Ramos (cell line): Measurements from ENCODE around the gene MAP2.
"Not testable (repeated sequence)": the region's sequence is repeated elsewhere in the genome, so short reads cannot be mapped to it uniquely, and the experiment has no call there.

ENCODE experiments used
- in situ Hi-C: fragments of 300-500 bp; cut with MboI; formaldehyde crosslinking; loops from one replicate; pipeline ENCODE4 v1.14.3; 2022; ENCODE audit warnings: low sequenced_read_pairs; ENCODE audit not compliant: unreplicated experiment

The MAP2 gene

GRCh38 chr2:209473930-209474419, 50.1 kb downstream of the MAP2 start:
- in situ Hi-C loops, result no loop called here

DNA sequence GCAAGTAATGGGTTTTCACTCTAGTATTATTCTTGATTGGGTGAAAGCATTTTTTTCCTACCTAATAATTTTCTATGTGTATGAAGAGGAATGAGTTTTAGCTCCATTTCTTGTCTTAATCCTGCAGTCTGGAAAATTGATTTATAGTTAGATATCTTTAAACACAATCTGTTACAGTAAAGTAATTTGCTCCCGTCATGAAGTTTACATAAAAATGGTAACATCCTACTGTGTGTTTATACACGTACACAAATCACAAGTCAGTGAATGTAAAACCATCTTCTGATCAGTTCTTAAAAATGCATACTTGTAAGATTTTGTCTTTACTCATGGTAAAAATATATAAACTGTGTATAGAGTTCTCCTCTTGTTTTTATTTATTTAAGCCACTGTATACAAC, 51.1 kb downstream of the MAP2 start:
- in situ Hi-C loops, result no loop called here

- in situ Hi-C loops, result no loop called here
These were observed 52.7 kb downstream of the MAP2 start for GRCh38 chr2:209476367-209477208.

- in situ Hi-C loops, result not testable (repeated sequence)
These were observed 68.4 kb downstream of the MAP2 start for GRCh38 chr2:209492296-209492695.

- in situ Hi-C loops, result not testable (repeated sequence)
These were observed 71.3 kb downstream of the MAP2 start for GRCh38 chr2:209495068-209495620.

DNA sequence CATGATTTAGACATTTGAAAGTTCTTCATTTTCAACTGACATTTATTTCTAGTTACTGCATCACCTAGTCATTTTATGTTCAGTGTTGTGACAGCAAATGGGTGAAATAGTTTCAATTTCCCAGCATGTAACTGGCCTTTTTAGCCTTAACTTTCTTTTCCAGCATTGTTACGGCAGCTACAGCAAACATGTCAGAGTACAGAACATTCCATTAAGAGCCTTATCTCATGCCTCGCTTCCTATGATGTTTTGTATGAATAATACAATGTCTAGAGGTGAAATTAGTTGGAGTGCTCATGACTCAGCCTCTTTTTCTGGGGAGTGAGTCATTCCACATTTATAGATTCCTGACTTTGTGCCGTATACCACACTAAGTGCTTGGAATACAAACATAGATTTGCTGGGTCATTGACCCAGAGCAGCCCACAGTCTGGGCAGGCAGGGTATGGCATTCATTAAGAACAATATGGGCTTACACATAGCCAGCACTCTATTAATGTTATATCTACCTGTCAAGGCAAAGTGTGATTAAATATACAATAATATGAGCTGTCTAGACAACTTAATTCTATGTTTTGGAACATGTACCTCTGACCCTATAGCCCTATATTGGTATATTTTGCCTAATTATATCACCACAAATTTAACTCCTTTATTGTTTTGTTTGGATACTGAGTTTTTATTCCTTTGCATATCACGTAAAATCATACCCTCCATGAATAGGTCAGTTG, 72.2 kb downstream of the MAP2 start:
- in situ Hi-C loops, result no loop called here

DNA sequence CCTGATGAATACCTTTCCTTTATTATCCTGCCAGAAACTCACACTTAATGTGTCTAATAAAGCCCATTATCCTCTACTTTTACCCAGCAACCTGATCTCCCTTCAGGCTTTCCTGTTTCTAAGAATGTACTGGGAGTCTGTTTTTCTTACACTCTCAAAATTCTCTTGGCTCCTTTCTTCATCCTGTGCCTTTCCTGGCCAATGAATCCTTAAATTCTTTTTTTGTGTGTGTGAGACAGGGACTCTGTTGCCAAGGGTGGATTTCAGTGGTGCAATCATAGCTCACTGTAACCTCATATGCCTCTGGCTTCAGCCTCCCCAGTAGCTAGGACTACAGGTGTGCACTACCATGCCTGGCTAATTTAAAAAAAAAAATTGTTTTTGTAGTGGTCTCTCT, 72.7 kb downstream of the MAP2 start:
- in situ Hi-C loops, result no loop called here

- in situ Hi-C loops, result no loop called here
These were observed 74.8 kb downstream of the MAP2 start for GRCh38 chr2:209498614-209499013.

- in situ Hi-C loops, result no loop called here
These were observed 75.2 kb downstream of the MAP2 start for GRCh38 chr2:209499069-209499468.

DNA sequence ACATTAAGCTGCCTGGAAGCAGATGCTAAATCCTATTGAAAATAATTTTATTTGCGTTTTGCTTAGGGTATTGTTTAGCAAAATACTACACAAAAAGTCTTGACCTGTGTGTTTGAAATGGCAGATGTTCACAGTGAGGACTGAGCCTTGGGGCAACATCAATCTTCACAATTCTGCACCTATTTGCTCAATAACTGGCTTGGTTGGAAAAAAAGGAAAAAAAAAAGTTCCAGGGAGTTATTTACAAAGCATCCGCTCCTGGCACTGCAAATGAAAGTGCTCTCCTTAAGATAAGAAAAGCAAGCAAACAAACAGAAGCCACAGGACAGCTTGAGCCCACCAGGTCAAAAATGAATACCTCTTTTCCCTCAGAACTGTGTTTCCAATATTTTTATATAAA, 77.7 kb downstream of the MAP2 start:
- in situ Hi-C loops, result no loop called here

DNA sequence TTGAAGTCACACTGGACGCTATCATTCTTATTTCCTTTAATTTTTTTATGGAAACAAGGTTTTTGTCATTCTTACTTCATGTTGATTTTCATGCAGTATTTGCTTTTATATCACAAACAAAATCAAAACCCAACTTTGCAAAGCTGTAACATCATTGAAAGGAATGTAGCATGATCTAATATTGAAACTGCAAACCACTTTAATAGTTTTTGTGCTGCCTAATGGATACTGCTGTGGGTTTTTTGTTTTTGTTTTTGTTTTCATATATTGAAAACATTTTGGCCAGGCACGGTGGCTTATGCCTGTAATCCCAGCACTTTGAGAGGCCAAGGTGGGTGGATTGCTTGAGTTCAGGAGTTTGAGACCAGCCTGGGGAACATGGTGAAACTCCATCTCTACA, 81.6 kb downstream of the MAP2 start:
- in situ Hi-C loops, result no loop called here

DNA sequence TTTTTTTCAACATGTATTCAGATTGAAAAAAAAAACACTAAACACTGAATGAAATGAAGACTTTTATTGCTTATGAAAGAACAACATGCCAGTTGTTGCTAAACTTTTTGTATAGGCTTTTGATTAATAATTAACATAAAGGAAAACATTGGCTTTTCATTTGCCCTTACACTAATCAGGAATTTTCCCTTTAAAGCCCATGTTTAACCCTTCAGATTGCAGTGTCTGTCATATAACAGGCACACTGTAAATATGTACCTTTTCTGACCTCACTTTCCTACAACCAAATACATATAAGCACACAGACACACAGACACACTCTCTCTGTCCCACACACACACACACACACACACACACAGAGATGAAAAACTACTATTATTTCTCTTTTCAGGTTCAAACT, 84.4 kb downstream of the MAP2 start:
- in situ Hi-C loops, result no loop called here

DNA sequence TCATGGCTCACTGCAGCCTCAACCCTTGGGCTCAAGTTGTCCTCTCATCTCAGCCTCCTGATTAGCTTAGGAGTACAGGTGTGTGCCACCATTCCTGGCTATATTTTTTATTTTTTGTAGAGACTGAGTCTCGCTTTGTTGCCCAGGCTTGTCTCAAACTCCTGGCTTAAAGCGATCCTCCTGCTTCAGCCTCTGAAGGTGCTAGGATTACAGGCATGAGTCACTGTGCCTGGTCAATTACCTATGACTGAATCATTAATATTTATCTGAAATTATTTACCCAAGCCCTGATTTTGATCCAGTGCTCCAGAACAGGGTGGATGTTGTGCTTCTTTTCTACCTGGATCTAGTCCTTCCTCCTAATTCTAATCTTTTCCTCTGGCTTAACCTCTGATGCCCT, 87.8 kb downstream of the MAP2 start:
- in situ Hi-C loops, result no loop called here

- in situ Hi-C loops, result no loop called here
These were observed 89.1 kb downstream of the MAP2 start for GRCh38 chr2:209512971-209513370.

GRCh38 chr2:209517436-209517835, 93.6 kb downstream of the MAP2 start:
- in situ Hi-C loops, result no loop called here

DNA sequence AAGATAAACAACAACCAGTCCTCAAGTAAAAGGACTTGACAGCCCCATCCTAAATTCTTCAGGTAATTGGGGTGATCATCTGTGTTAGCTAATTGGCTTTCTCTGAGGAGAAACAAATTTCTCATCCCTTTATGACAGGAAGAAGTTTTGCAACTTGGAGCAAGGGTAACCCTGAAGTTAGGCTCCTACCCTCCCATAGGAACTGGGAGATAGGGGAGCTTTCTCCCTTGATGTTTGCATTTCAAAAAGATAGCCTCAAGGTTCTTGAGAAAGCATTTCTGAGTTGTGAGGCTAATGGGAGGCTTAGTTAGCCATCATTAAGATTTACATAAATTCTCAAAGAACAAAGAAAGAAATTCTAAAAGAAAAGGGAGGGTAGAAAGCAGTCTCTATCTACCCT, 95.4 kb downstream of the MAP2 start:
- in situ Hi-C loops, result no loop called here

- in situ Hi-C loops, result no loop called here
These were observed 96.1 kb downstream of the MAP2 start for GRCh38 chr2:209519906-209520305.

DNA sequence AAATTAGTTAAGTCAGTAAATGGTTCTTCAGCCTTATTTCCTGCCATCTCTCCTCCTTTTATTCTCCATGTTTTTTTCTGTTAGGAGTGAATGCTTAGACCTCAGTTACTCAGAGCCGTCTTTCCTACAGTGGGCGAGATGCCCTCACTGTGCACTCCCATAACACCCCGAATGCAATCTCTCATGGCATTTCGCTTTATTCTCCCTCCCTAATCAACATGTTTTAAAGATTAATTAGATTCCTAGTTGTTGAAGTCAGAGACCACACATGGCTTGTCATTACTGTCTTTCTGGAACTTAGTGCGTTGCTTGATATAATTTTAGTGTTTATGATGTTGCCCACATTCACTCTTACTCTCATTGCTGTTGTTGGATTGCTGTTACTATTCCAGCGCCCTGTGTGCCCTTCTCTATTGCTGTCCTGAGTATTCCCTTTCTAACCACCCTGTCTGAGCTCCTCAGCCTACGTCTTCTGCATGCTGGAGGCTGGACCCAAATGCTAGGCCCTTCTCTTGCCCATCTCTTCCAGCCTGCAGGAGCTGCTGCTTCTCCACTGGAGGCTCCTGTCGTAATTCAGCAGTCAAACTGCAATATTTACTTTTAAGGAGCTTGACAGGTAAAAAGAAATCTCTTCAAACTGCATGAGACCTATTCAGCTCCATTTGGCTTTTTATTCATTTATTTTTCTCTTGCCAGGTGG, 99.3 kb downstream of the MAP2 start:
- in situ Hi-C loops, result no loop called here

DNA sequence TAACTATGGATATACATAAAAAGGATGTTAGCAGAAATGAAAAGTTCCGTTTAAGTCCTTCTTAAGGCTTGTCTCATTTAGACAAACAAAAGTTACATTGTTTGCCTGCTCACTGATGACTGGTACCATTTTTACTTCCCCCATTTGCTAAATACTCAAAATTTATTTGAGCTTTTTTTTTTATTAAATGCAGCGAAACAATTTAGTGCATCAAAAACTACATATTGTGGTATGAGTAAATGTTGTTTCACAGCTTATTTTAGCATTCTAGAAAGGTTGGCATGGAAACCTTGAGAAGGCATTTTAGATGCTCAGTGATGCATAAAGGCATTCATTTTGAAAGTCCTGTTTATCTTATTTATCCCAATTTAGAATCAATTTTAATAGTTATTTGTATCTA, 100.0 kb downstream of the MAP2 start:
- in situ Hi-C loops, result no loop called here

GRCh38 chr2:209525331-209525730, 101.5 kb downstream of the MAP2 start:
- in situ Hi-C loops, result no loop called here

DNA sequence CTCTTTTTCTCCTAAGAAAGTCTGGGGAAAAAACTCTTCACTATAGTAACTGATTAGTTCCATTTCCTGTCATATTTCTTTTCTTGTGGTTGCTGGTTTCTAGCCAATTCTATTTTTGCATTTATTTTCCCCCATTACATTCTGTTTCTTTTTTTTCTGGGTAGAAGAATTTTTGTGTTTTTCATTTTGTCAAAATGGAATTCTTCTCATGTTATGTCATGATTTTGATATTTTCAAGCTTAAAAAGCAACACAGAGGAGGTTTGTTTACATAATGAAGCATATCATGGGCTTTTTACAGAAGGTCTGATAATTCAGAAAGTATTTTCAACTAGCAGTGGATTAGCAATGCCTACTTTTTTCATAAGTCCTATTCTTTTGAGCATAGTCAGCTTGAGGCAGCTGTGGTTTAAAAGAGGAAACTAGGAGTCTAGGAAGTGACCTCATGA, 102.0 kb downstream of the MAP2 start:
- in situ Hi-C loops, result no loop called here
